ENCODE measurements around the gene NADSYN1. TPM values are rescaled to one million over a fixed set of nuclear protein-coding genes. Genes with fewer than 3 reads are reported as not detected.
A peak's percentile ranks its signal among the peaks of the same experiment; 100 is the strongest.

Gene NADSYN1
- total and polyA plus RNA-seq, 2 of the 13 experiments (the other 11 are each of a cell fraction or from before 2014, with no cell fraction given): 35.7 to 51.5 TPM

GRCh38 chr11:71448257-71449171 lies 4.5 kb upstream of the NADSYN1 start, which contains the start of gene DHCR7 (continued):
- TF ChIP-seq CTCF (CRISPR knock-in tag; IDR thresholded peaks at IDR 0.05): no peak
- TF ChIP-seq ZNF770 (CRISPR knock-in tag; IDR thresholded peaks at IDR 0.05): peak; percentile 42; the same call in 1 of the 2 replicates
- TF ChIP-seq TFDP1 (CRISPR knock-in tag; IDR thresholded peaks at IDR 0.05; ENCODE audit: borderline replicate concordance): peak; percentile 87
- no peak for TF ChIP-seq ZNF597 (CRISPR knock-in tag; IDR thresholded peaks at IDR 0.05)
- peak; percentile 46; the same call in 1 of the 2 replicates for TF ChIP-seq ZNF276 (CRISPR knock-in tag; IDR thresholded peaks at IDR 0.05; ENCODE audit: low read depth)
- no peak for TF ChIP-seq SCMH1 (CRISPR knock-in tag; IDR thresholded peaks at IDR 0.05; ENCODE audit: borderline replicate concordance)
- TF ChIP-seq HCFC1 (IDR thresholded peaks at IDR 0.05; ENCODE audit: low read depth, low read length): no peak
- peak; percentile 53; the same call in 1 of the 2 replicates for TF ChIP-seq ZNF572 (CRISPR knock-in tag; IDR thresholded peaks at IDR 0.05)
- 0 out of 2 replicates have a peak, but pooled peaks have one; percentile 18 for TF ChIP-seq ZNF546 (CRISPR knock-in tag; conservative IDR thresholded peaks at IDR 0.05)
- TF ChIP-seq ZNF350 (CRISPR knock-in tag; IDR thresholded peaks at IDR 0.05; ENCODE audit: borderline replicate concordance, low read depth): peak; percentile 36; the same call in 1 of the 2 replicates
- no peak for TF ChIP-seq ZKSCAN5 (CRISPR knock-in tag; IDR thresholded peaks at IDR 0.05)
- no peak for TF ChIP-seq JUNB (CRISPR knock-in tag; IDR thresholded peaks at IDR 0.05; ENCODE audit: borderline replicate concordance)
- TF ChIP-seq ARNTL (CRISPR knock-in tag; IDR thresholded peaks at IDR 0.05): peak; percentile 81
- TF ChIP-seq TCF12 (IDR thresholded peaks at IDR 0.05): no peak
- TF ChIP-seq TCF12 (CRISPR knock-in tag; IDR thresholded peaks at IDR 0.05): no peak
- no peak for TF ChIP-seq RFX3 (CRISPR knock-in tag; IDR thresholded peaks at IDR 0.05)
- TF ChIP-seq CREBL2 (CRISPR knock-in tag; IDR thresholded peaks at IDR 0.05; ENCODE audit: borderline replicate concordance): 0 out of 2 replicates have a peak, but pooled peaks have one; percentile 92
- TF ChIP-seq MAFF (IDR thresholded peaks at IDR 0.05; ENCODE audit: low read depth, low read length): no peak
- no peak for TF ChIP-seq IKZF1 (IDR thresholded peaks at IDR 0.05)
- 0 out of 2 replicates have a peak, but pooled peaks have one; percentile 12 for TF ChIP-seq ZNF644 (CRISPR knock-in tag; IDR thresholded peaks at IDR 0.05; ENCODE audit: low read depth)
